Kidney (tissue), 14 donors: ENCODE measurements around the gene WWC2. TPM values are rescaled to one million over a fixed set of nuclear protein-coding genes. Genes with fewer than 3 reads are reported as not detected.

Source experiments
- DNase-seq, 5 donors: peaks; one replicate each; pipeline ENCODE4 v3.0.0-alpha.2; 2013 to 2020
- FAIRE-seq: peaks from 2 replicates; lab custom pipeline; 2012; peaks lifted over from hg19 to GRCh38; lab: Jason Lieb, UNC
- H3K27ac ChIP-seq, 2 donors: one replicate each; pipeline ENCODE4 v1.7.0; 2013; ENCODE audit warnings: low read depth in 2 of 2, low read length in 2 of 2, inconsistent platforms in 1 of 2
- H3K27me3 ChIP-seq: one replicate; pipeline ENCODE4 v1.7.1; 2013; ENCODE audit warnings: low read length, inconsistent platforms; ENCODE audit not compliant: control insufficient read depth, insufficient read depth
- H3K36me3 ChIP-seq, 3 donors: one replicate each; pipeline versions ENCODE4 v1.7.0 to v1.7.1; 2013; ENCODE audit warnings: low read length in 3 of 3, control low read depth in 1 of 3, inconsistent platforms in 1 of 3; ENCODE audit not compliant: insufficient read depth in 3 of 3, control insufficient read depth in 2 of 3
- H3K4me1 ChIP-seq, 3 donors: one replicate each; pipeline versions ENCODE4 v1.7.0 to v1.7.1; 2013; ENCODE audit warnings: low read length in 3 of 3, inconsistent platforms in 1 of 3, low read depth in 1 of 3; ENCODE audit not compliant: control insufficient read depth in 2 of 3, insufficient read depth in 2 of 3
- H3K4me3 ChIP-seq, 3 donors: one replicate each; pipeline versions ENCODE4 v1.7.0 to v1.8.1; 2013; ENCODE audit warnings: low read length in 3 of 3, control low read depth in 1 of 3, inconsistent platforms in 1 of 3
- H3K9ac ChIP-seq, 3 donors: one replicate each; pipeline versions ENCODE4 v1.7.0 to v1.7.1; 2013; ENCODE audit warnings: low read length in 3 of 3, control low read depth in 1 of 3, inconsistent platforms in 1 of 3
- H3K9me3 ChIP-seq, 3 donors: one replicate each; pipeline versions ENCODE4 v1.7.0 to v1.7.1; 2013; ENCODE audit warnings: low read length in 3 of 3, control low read depth in 1 of 3, inconsistent platforms in 1 of 3; ENCODE audit not compliant: control insufficient read depth in 2 of 3, insufficient read depth in 1 of 3
- intact Hi-C: fragments of 100-400 bp; cut with DNase I; formaldehyde crosslinking; loops from one replicate; pipeline ENCODE4 v1.11.1; 2022
- polyA plus RNA-seq: library from polyadenylated mRNA; stranded (reverse); fragments of 350-450 nt; fragmentation: Illumina TruSeq; extraction: RNeasy Lipid Tissue Mini Kit (QIAGEN cat#74804); gene quantifications from one replicate; pipeline ENCODE4 v1.2.3, GENCODE V29; 2014; ENCODE audit warnings: low read depth, low replicate concordance; ENCODE audit not compliant: insufficient read depth
- total RNA-seq: library from RNA; stranded (reverse); fragmentation: NEBNext Ultra II Directional; extraction: Animal tissue kit (Norgen Biotek cat#: 25700); gene quantifications from one replicate; pipeline ENCODE4 v1.2.1, GENCODE V29; 2021
- TF ChIP-seq, protein P1 (sequence below): IDR thresholded peaks from 3 replicates; pipeline ENCODE4 v1.5.1; 2012; ENCODE audit warnings: mild to moderate bottlenecking, moderate library complexity, borderline replicate concordance; ENCODE audit not compliant: insufficient read depth; ENCODE audit errors: extremely low read depth
- donor health status: control.
- donor health status: control.
- donor health status: control.
- donor health status: control.
- donor health status: control.
- donor health status: DM: yes; HTN: yes; CAD: no.
- donor health status: Normal renal cell carcinoma (clear cell type).

The WWC2 gene
- total and polyA plus RNA-seq, 2 donors from 2014 or later: 10.1 to 59.6 TPM

DNA sequence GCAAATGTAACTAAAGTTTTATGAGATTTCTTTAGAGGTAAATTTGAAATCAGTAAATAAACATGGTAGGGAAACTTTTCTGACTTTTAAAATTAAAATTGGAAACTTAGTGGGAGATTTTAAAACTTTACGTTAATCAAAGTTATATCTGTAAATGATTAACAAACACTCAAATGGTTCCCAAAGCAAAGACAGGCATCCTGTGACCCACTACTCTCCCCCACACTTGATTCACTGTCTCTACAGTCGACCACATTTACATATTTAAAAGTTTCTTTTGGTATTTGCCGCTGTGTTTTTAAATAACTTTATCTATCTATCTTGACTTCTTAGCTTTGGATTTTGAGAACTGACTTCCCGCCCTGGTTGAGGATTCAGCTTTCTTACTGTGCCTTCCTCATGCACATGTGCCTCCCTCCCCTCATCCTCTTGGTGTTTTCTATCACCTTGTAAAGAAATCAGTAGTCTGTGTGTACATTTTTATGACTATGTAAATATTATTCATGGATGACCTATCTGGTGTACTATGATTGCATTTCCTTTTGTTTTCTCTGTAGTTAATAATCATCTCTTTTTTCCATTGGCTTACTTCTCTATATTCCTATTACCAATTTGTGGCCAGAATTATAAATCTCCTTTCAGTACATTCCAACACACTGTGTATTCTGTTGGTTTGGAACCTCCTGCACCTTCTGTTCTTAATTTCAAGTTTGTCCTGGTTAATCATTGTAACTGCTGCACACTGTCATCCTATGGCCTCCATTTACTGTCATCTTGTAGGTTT lies 72.6 kb downstream of the WWC2 start:
- FAIRE-seq: no peak

DNA sequence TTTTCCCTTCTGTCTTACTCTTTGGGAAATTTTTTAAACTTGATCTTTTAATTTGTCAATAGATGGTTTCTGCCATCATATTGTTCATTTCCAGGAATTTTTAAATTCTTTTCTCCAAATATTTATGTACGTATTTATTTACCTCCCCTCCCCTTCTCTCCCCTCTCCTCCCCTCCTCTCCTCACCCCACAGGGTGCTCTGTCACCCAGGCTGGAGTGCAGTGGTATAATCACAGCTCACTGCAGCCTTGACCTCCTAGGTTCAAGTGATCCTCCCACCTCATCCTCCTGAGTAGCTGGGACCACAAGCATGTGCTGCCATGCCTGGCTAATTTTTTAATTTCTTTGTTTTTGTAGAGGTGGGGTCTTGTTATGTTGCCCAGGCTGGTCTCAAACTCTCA lies 73.8 kb downstream of the WWC2 start:
- no peak overlapping the region for H3K9ac ChIP-seq
- H3K27me3 ChIP-seq: no peaks in the 10 kb centered on the region
- DNase-seq: no peak
- H3K36me3 ChIP-seq: no peaks in the 10 kb centered on the region
- no peak overlapping the region for H3K4me3 ChIP-seq
- TF ChIP-seq, protein P1, sequence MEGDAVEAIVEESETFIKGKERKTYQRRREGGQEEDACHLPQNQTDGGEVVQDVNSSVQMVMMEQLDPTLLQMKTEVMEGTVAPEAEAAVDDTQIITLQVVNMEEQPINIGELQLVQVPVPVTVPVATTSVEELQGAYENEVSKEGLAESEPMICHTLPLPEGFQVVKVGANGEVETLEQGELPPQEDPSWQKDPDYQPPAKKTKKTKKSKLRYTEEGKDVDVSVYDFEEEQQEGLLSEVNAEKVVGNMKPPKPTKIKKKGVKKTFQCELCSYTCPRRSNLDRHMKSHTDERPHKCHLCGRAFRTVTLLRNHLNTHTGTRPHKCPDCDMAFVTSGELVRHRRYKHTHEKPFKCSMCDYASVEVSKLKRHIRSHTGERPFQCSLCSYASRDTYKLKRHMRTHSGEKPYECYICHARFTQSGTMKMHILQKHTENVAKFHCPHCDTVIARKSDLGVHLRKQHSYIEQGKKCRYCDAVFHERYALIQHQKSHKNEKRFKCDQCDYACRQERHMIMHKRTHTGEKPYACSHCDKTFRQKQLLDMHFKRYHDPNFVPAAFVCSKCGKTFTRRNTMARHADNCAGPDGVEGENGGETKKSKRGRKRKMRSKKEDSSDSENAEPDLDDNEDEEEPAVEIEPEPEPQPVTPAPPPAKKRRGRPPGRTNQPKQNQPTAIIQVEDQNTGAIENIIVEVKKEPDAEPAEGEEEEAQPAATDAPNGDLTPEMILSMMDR: no peak
- H3K4me1 ChIP-seq: peaks cover 0 to 20% (median 11%) of the 10 kb centered on the region in 3 donors
- no peaks in the 10 kb centered on the region for H3K9me3 ChIP-seq
- intact Hi-C loops: no loop called here
- H3K27ac ChIP-seq: no peak overlapping the region
- no peak for FAIRE-seq

More for the DNA sequence above, 72.6 kb downstream of the WWC2 start:
- Histone ChIP-seq H3K36me3 (no peaks in the 10 kb centered on the region), H3K27ac (no peak overlapping the region), H3K4me3 (no peak overlapping the region), H3K4me1 (peaks cover 0 to 20% (median 11%) of the 10 kb centered on the region in 3 donors), H3K9ac (no peak overlapping the region), H3K9me3 (no peaks in the 10 kb centered on the region), H3K27me3 (no peaks in the 10 kb centered on the region)
- peak in 1 of 5 donors; percentile 34 for DNase-seq
- intact Hi-C loops: no loop called here
- TF ChIP-seq, protein P1: no peak

DNA sequence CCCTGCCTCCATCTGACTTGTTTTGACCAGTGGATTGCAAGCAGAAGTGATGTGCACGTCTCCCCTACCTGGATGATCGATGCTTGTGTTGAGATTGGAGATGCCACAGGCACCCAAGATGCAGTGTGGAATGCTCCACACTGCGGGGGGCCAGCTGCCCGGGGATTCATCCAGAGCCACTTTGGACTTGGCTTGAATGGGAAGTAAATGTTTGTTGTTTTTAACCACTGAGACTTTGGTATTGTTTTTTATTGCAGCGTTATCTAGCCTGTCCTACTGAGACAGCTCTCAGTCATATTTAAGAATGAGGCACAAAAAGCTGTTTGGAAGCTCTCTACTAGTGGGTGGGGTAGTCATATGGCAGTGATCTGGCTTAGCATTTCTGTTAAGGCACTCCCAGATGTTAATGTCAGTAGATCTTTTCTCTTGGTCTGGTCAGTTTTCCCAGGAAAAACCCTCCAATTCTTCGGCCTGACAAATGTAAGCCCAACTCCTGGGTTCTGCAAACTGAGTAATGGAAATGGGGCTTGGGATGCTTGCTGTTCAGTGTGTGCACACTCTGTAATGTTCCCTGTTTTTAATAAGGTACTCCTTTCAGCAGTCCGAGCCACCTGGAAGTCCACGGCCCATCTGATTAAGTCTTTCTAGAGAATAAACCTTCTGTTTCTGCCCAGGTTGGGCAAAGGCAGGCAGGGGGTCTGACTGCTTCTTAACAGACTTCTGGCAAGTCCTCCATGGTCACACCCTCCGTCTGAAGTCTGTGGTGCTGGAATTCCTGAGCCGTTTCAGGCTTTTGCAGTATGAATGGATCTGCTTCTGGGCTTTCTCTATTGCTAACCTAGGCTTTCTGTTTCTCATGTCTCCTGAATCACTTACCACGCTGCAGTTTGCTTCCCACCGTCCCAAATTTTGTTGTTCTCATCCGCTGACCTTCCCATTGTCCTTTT lies 74.8 kb downstream of the WWC2 start:
- Histone ChIP-seq H3K27me3 (no peaks in the 10 kb centered on the region), H3K9ac (no peak overlapping the region), H3K9me3 (no peaks in the 10 kb centered on the region), H3K36me3 (no peaks in the 10 kb centered on the region), H3K4me1 (peaks cover 0 to 20% (median 13%) of the 10 kb centered on the region in 3 donors), H3K4me3 (no peak overlapping the region), H3K27ac (no peak overlapping the region)
- TF ChIP-seq, protein P1: no peak
- no peak for DNase-seq
- intact Hi-C loops: no loop called here
- no peak for FAIRE-seq
